Neural progenitor cell (in vitro differentiated cells): ENCODE results near the gene NPHP4. TPM values are rescaled to one million over a fixed set of nuclear protein-coding genes. Genes with fewer than 3 reads are reported as not detected.

Experiments used
- DNase-seq: peaks from one replicate; pipeline ENCODE4 v3.0.0-alpha.2; 2016; ENCODE audit warnings: low spot score
- H2AFZ ChIP-seq: fragments of 200-600 bp; sonication (generic); replicated peaks from 2 replicates; pipeline ENCODE4 v1.6.1; 2016; ENCODE audit warnings: antibody characterized with exemption
- H3F3A ChIP-seq: fragments of 200-600 bp; sonication (generic); 2 replicates; pipeline ENCODE4 v1.6.1; 2016; ENCODE audit warnings: antibody characterized with exemption, low read depth
- H3K27ac ChIP-seq: fragments of 200-600 bp; sonication (generic); 2 replicates; pipeline ENCODE4 v1.5.1; 2016; ENCODE audit warnings: mild to moderate bottlenecking
- H3K27me3 ChIP-seq: fragments of 200-600 bp; sonication (generic); 2 replicates; pipeline ENCODE4 v1.6.1; 2016; ENCODE audit warnings: mild to moderate bottlenecking, moderate library complexity
- H3K36me3 ChIP-seq: fragments of 200-600 bp; sonication (generic); 2 replicates; pipeline ENCODE4 v1.5.1; 2016
- H3K4me1 ChIP-seq: fragments of 200-600 bp; sonication (generic); 2 replicates; pipeline ENCODE4 v1.6.1; 2016; ENCODE audit warnings: mixed run types
- H3K4me2 ChIP-seq: fragments of 200-600 bp; sonication (generic); 2 replicates; pipeline ENCODE4 v1.6.1; 2016
- H3K4me3 ChIP-seq: fragments of 200-600 bp; sonication (generic); 2 replicates; pipeline ENCODE4 v1.5.1; 2016
- H3K79me2 ChIP-seq: fragments of 200-600 bp; sonication (generic); 2 replicates; pipeline ENCODE4 v1.6.1; 2016; ENCODE audit warnings: low read depth
- H3K9ac ChIP-seq: fragments of 200-600 bp; sonication (generic); 2 replicates; pipeline ENCODE4 v1.6.1; 2016
- H3K9me3 ChIP-seq: fragments of 200-600 bp; sonication (generic); 2 replicates; pipeline ENCODE4 v1.5.1; 2016; ENCODE audit warnings: low read depth
- H4K20me1 ChIP-seq: fragments of 200-600 bp; sonication (generic); 2 replicates; pipeline ENCODE4 v1.6.1; 2016; ENCODE audit warnings: low read depth
- H3K27ac Mint-ChIP-seq: 3 replicates; pipeline ENCODE4 v1.8.0; 2021; ENCODE audit warnings: mixed read lengths
- H3K27me3 Mint-ChIP-seq: 2 replicates; pipeline ENCODE4 v1.8.0; 2022; ENCODE audit warnings: low read depth, mild to moderate bottlenecking, inconsistent platforms, moderate library complexity, mixed read lengths; ENCODE audit not compliant: insufficient read depth
- H3K36me3 Mint-ChIP-seq: 3 replicates; pipeline ENCODE4 v1.8.0; 2021; ENCODE audit warnings: mixed read lengths
- H3K4me1 Mint-ChIP-seq: 3 replicates; pipeline ENCODE4 v1.8.0; 2021; ENCODE audit warnings: mixed read lengths
- H3K4me3 Mint-ChIP-seq: 3 replicates; pipeline ENCODE4 v1.8.0; 2021; ENCODE audit warnings: mild to moderate bottlenecking, moderate library complexity, mixed read lengths
- H3K9me3 Mint-ChIP-seq: 3 replicates; pipeline ENCODE4 v1.8.0; 2020; ENCODE audit warnings: mixed read lengths
- EZH2 ChIP-seq: fragments of 200-600 bp; sonication (generic); IDR thresholded peaks from 2 replicates; pipeline ENCODE4 v1.6.1; 2017; ENCODE audit warnings: antibody characterized with exemption, mild to moderate bottlenecking, moderate library complexity
- EZH2phosphoT487 ChIP-seq: fragments of 200-600 bp; sonication (generic); IDR thresholded peaks from 2 replicates; pipeline ENCODE4 v1.6.1; 2017; ENCODE audit warnings: antibody characterized with exemption
- total RNA-seq: library from RNA; depleted of rRNA; stranded (reverse); fragments of >200 nt; gene quantifications from 2 replicates; pipeline ENCODE4 v1.2.3, GENCODE V29; 2015; ENCODE audit warnings: low replicate concordance
- TF ChIP-seq, protein P1 (sequence below): fragments of 200-600 bp; sonication (generic); IDR thresholded peaks from 2 replicates; pipeline ENCODE4 v1.5.1; 2017; ENCODE audit warnings: antibody characterized with exemption, mild to moderate bottlenecking

Gene NPHP4
- total RNA-seq, 1 donor from 2014 or later, result 8.9 TPM

DNA sequence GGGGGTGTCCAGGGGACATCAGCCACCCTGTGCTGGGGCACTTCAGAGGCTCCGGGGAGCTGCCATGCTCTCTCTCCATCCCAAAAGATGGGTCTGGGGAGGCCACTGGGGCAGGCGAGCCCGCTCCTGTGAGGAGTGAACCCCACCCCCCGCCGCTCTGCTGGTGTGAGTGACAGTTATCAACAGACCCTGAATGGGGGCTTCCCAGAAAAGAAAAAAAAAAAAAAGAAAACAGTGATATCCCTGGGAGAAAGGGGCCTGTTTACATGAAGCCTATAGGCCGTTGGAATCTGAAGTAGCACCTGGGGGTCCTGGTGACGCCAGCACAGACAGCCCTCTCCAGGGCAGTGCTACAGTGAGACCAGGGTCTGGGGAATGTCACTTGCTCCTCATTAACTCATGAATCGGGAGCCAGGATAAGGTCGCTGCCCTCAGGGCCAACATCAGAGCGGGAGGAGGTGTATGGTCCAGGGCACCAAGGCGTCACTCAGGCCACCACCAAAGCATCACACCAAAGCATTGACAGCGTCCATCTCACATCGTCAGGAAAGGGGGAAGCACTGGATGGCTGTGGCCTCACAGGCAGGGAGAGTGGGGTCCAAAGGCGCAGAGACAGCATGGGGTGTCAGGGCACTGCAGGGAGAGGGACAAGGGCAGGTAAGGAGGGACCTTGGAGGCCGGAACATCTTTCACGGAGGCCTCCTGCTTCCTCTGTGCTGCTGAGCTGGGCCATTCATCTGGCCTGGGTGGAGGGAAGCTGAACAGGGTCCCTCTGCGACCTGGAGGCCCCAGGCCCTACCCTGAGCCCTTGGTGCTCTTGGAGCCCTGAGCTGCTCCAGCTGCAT, 8.4 kb upstream of the NPHP4 start:
- peaks cover 24% of the 10 kb centered on the region for H3F3A ChIP-seq
- Mint-ChIP-seq H3K9me3 (no peaks in the 10 kb centered on the region), H3K36me3 (no peaks in the 10 kb centered on the region), H3K27ac (peak overlapping the region; percentile 96), H3K27me3 (peaks cover 14% of the 10 kb centered on the region), H3K4me1 (peaks cover 33% of the 10 kb centered on the region), H3K4me3 (peak overlapping the region; percentile 48)
- no peaks in the 10 kb centered on the region for H3K79me2 ChIP-seq
- no peak for DNase-seq
- no peaks in the 10 kb centered on the region for H4K20me1 ChIP-seq
- no peak overlapping the region for H3K27ac ChIP-seq
- H3K4me1 ChIP-seq, result peaks cover 28% of the 10 kb centered on the region
- no peak overlapping the region for H3K9ac ChIP-seq
- H3K9me3 ChIP-seq, result no peaks in the 10 kb centered on the region
- TF ChIP-seq, protein P1, sequence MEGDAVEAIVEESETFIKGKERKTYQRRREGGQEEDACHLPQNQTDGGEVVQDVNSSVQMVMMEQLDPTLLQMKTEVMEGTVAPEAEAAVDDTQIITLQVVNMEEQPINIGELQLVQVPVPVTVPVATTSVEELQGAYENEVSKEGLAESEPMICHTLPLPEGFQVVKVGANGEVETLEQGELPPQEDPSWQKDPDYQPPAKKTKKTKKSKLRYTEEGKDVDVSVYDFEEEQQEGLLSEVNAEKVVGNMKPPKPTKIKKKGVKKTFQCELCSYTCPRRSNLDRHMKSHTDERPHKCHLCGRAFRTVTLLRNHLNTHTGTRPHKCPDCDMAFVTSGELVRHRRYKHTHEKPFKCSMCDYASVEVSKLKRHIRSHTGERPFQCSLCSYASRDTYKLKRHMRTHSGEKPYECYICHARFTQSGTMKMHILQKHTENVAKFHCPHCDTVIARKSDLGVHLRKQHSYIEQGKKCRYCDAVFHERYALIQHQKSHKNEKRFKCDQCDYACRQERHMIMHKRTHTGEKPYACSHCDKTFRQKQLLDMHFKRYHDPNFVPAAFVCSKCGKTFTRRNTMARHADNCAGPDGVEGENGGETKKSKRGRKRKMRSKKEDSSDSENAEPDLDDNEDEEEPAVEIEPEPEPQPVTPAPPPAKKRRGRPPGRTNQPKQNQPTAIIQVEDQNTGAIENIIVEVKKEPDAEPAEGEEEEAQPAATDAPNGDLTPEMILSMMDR, result no peak
- no peak for TF ChIP-seq EZH2
- TF ChIP-seq EZH2phosphoT487, result no peak
- H3K4me2 ChIP-seq, result no peak overlapping the region
- H2AFZ ChIP-seq, result no peak overlapping the region
- no peaks in the 10 kb centered on the region for H3K36me3 ChIP-seq
- no peaks in the 10 kb centered on the region for H3K27me3 ChIP-seq
- H3K4me3 ChIP-seq, result no peak overlapping the region

DNA sequence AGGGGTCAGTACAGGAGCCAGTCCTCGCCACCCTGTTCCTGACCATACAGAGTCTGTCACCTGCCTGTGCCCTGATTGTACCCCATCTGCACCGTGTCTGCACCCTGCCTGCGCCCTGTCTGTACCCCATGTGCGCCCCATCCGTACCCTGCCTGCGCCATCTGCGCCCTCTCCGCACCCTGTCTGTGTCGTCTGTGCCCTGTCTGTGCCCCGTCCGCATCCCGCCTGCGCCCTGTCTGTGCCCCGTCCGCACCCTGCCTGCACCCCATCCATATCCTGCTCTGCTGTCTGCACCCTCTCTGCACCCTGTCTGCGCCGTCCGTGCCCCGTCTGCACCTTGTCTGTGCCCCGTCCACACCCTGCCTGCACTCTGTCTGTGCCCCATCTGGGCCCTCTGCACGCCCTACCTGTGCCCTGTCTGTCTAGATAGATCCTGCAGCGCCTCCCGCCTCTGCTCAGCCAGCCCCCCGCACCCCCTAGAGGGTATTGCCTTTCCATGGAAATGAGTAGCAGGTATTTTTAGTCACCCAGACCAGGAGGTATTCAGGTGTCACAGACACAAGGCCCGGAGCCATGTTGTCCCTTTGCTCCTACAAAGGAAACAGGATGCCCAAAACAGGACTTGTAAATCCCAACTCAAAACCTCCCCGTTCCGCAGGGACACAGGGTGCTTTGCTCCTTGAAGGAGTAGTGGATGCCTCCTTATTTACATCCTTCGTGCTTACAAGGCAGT, 7.7 kb upstream of the NPHP4 start:
- TF ChIP-seq EZH2phosphoT487, result no peak
- TF ChIP-seq, protein P1, result no peak
- TF ChIP-seq EZH2, result no peak
- Histone ChIP-seq H3K4me1 (peaks cover 28% of the 10 kb centered on the region), H3F3A (peaks cover 24% of the 10 kb centered on the region), H3K9me3 (no peaks in the 10 kb centered on the region), H3K27ac (no peak overlapping the region), H3K27me3 (no peaks in the 10 kb centered on the region), H4K20me1 (no peaks in the 10 kb centered on the region), H3K36me3 (no peaks in the 10 kb centered on the region), H3K4me2 (no peak overlapping the region), H3K4me3 (no peak overlapping the region), H3K79me2 (no peaks in the 10 kb centered on the region), H3K9ac (no peak overlapping the region), H2AFZ (no peak overlapping the region)
- peak overlapping the region; percentile 79 for H3K27ac Mint-ChIP-seq
- H3K4me1 Mint-ChIP-seq, result peaks cover 33% of the 10 kb centered on the region
- no peak for DNase-seq
- H3K27me3 Mint-ChIP-seq, result peaks cover 14% of the 10 kb centered on the region
- H3K9me3 Mint-ChIP-seq, result no peaks in the 10 kb centered on the region
- no peak overlapping the region for H3K4me3 Mint-ChIP-seq
- no peaks in the 10 kb centered on the region for H3K36me3 Mint-ChIP-seq

DNA sequence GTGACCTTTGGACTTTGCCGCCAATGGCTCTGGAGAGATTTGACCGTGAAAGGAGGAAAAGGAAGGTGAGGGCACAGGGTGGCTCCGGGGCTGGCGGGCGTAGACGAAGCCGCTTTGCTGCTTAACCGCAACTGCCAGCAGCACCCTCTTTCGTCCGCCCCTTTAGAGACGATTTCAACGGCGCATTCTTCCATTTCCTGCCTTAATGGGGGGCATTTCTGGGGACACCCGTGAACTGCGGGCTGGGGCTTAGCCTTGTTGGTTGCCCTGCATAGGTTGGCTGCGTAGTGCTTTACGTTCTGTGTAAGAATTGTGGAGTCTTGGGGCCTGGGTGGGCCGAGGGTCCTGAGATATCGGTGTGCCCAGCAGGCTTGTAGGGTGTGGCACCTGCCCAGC, 6.7 kb upstream of the NPHP4 start:
- Mint-ChIP-seq H3K4me3 (no peak overlapping the region), H3K36me3 (no peaks in the 10 kb centered on the region), H3K4me1 (peaks cover 32% of the 10 kb centered on the region), H3K9me3 (no peaks in the 10 kb centered on the region), H3K27me3 (peaks cover 14% of the 10 kb centered on the region), H3K27ac (no peak overlapping the region)
- Histone ChIP-seq H3F3A (peaks cover 15% of the 10 kb centered on the region), H3K27me3 (peaks cover 6% of the 10 kb centered on the region), H3K9ac (no peak overlapping the region), H3K4me1 (peaks cover 24% of the 10 kb centered on the region), H3K4me2 (no peak overlapping the region), H3K36me3 (no peaks in the 10 kb centered on the region), H3K27ac (no peak overlapping the region), H3K9me3 (no peaks in the 10 kb centered on the region), H2AFZ (no peak overlapping the region), H3K4me3 (no peak overlapping the region), H3K79me2 (no peaks in the 10 kb centered on the region), H4K20me1 (no peaks in the 10 kb centered on the region)
- DNase-seq, result no peak
- TF ChIP-seq EZH2 (no peak), EZH2phosphoT487 (no peak)
- TF ChIP-seq, protein P1, result no peak
